RWPE2 (cell line): Measurements from ENCODE around the gene ATXN2.

Experiments
- ATAC-seq: fragments of 200-7000 bp; cut with Tn5 transposase; 3 replicates; pipeline ENCODE4 v1.9.1; 2021; ENCODE audit warnings: low read depth
- DNase-seq: peaks from one replicate; pipeline ENCODE4 v3.0.0-alpha.2; 2020; ENCODE audit warnings: low spot score
- H3K27ac ChIP-seq: fragments of 450-650 bp; 2 replicates; pipeline ENCODE4 v1.5.1; 2017; ENCODE audit warnings: mild to moderate bottlenecking; ENCODE audit not compliant: poor library complexity, severe bottlenecking
- H3K27me3 ChIP-seq: fragments of 250-450 bp; sonication (Bioruptor Pico); 2 replicates; pipeline ENCODE4 v1.5.1; 2021; ENCODE audit warnings: mild to moderate bottlenecking, moderate library complexity; ENCODE audit not compliant: insufficient read depth, poor library complexity, severe bottlenecking
- H3K36me3 ChIP-seq: fragments of 250-450 bp; sonication (Bioruptor Pico); 2 replicates; pipeline ENCODE4 v1.5.1; 2020; ENCODE audit warnings: low read depth, mild to moderate bottlenecking, moderate library complexity
- H3K4me1 ChIP-seq: fragments of 250-450 bp; sonication (Bioruptor Pico); 2 replicates; pipeline ENCODE4 v1.5.1; 2021; ENCODE audit warnings: mild to moderate bottlenecking, moderate library complexity; ENCODE audit not compliant: insufficient read depth, poor library complexity, severe bottlenecking
- H3K4me3 ChIP-seq: fragments of 250-450 bp; sonication (Bioruptor Pico); 2 replicates; pipeline ENCODE4 v1.5.1; 2021; ENCODE audit warnings: mild to moderate bottlenecking, moderate library complexity; ENCODE audit not compliant: severe bottlenecking
- H3K9me3 ChIP-seq: fragments of 250-450 bp; sonication (Bioruptor Pico); 2 replicates; pipeline ENCODE4 v1.5.1; 2021; ENCODE audit warnings: mild to moderate bottlenecking, moderate library complexity; ENCODE audit not compliant: severe bottlenecking
- TF ChIP-seq, protein P1 (sequence below): fragments of 450-650 bp; IDR thresholded peaks from one replicate; pipeline ENCODE4 v1.5.1; 2017; ENCODE audit warnings: mild to moderate bottlenecking, moderate library complexity; ENCODE audit not compliant: poor library complexity, severe bottlenecking

Gene ATXN2, protein sequence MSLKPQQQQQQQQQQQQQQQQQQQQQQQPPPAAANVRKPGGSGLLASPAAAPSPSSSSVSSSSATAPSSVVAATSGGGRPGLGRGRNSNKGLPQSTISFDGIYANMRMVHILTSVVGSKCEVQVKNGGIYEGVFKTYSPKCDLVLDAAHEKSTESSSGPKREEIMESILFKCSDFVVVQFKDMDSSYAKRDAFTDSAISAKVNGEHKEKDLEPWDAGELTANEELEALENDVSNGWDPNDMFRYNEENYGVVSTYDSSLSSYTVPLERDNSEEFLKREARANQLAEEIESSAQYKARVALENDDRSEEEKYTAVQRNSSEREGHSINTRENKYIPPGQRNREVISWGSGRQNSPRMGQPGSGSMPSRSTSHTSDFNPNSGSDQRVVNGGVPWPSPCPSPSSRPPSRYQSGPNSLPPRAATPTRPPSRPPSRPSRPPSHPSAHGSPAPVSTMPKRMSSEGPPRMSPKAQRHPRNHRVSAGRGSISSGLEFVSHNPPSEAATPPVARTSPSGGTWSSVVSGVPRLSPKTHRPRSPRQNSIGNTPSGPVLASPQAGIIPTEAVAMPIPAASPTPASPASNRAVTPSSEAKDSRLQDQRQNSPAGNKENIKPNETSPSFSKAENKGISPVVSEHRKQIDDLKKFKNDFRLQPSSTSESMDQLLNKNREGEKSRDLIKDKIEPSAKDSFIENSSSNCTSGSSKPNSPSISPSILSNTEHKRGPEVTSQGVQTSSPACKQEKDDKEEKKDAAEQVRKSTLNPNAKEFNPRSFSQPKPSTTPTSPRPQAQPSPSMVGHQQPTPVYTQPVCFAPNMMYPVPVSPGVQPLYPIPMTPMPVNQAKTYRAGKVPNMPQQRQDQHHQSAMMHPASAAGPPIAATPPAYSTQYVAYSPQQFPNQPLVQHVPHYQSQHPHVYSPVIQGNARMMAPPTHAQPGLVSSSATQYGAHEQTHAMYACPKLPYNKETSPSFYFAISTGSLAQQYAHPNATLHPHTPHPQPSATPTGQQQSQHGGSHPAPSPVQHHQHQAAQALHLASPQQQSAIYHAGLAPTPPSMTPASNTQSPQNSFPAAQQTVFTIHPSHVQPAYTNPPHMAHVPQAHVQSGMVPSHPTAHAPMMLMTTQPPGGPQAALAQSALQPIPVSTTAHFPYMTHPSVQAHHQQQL

DNA sequence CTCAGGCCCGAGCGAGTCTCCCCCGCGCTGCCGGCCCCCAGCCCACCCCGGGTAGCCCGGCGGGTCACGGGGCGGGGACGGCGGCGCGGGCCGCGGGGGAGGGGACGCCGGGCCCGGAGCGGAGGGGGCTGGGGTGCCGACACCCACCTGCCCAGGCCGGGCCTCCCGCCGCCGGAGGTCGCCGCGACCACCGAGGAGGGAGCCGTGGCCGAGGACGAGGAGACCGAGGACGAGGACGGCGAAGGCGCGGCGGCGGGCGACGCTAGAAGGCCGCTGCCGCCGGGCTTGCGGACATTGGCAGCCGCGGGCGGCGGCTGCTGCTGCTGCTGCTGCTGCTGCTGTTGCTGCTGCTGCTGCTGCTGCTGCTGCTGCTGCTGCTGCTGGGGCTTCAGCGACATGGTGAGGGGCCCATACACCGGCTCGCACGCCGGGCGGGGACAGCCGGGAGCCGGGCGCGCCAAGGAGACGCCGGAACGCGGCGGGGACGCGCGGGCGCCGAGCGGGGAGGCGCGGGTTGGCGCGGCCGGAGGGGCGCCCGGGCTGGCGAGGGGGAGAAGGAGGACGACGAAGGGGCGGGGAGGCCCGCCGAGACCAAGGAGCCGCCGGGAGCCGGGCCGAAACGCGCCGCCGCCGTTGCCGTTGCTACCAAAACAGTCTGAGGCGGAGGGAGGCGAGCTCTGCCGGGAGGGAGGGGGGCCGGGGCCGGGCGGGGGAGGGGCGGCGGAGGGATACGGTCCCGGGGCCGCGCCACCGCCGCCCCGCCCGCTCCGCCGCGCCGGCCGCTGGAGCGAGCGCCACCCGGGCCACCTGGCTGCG lies at the start of gene ATXN2:
ATXN2 (minus strand) TSS at position 679 of the 816 bp plus-strand sequence; CDS start at position 398, 281 bp downstream.
- peak within 1 kb of the TSS; percentile 87 for H3K27ac ChIP-seq
- TF ChIP-seq, protein P1, sequence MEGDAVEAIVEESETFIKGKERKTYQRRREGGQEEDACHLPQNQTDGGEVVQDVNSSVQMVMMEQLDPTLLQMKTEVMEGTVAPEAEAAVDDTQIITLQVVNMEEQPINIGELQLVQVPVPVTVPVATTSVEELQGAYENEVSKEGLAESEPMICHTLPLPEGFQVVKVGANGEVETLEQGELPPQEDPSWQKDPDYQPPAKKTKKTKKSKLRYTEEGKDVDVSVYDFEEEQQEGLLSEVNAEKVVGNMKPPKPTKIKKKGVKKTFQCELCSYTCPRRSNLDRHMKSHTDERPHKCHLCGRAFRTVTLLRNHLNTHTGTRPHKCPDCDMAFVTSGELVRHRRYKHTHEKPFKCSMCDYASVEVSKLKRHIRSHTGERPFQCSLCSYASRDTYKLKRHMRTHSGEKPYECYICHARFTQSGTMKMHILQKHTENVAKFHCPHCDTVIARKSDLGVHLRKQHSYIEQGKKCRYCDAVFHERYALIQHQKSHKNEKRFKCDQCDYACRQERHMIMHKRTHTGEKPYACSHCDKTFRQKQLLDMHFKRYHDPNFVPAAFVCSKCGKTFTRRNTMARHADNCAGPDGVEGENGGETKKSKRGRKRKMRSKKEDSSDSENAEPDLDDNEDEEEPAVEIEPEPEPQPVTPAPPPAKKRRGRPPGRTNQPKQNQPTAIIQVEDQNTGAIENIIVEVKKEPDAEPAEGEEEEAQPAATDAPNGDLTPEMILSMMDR = no peak
- no peaks in the 10 kb centered on the region for H3K27me3 ChIP-seq
- peaks cover 23% of the 10 kb centered on the region for H3K4me1 ChIP-seq
- H3K36me3 ChIP-seq = peaks cover 7% of the 10 kb centered on the region
- DNase-seq = no peak
- ATAC-seq = peak; percentile 2; the same call in 2 of the 3 replicates
- no peaks in the 10 kb centered on the region for H3K9me3 ChIP-seq
- H3K4me3 ChIP-seq = peak within 1 kb of the TSS; percentile 97

DNA sequence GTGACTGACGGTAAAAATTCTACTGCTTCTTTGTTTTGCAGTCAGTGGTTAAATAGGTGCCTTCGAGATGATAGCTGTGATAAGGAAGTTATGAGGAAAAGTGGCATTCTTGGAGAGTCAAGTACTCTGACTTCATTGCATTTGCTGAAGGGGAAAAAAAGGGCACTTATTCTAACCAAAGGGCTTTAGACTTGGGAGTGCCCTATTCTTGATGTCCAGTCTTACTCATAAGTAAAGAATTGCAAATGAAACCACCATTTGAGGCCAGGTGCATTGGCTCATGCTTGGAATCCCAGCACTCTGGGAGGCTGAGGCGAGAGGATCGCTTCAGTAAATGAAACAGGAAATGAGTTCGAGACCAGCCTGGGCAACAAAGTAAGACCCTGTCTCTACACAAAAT lies 46.3 kb upstream of the ATXN2 start:
- no peaks in the 10 kb centered on the region for H3K4me1 ChIP-seq
- no peaks in the 10 kb centered on the region for H3K27me3 ChIP-seq
- TF ChIP-seq, protein P1 = no peak
- DNase-seq = no peak
- ATAC-seq = no peak
- no peaks in the 10 kb centered on the region for H3K9me3 ChIP-seq
- no peak overlapping the region for H3K4me3 ChIP-seq
- no peak overlapping the region for H3K27ac ChIP-seq
- peaks cover 64% of the 10 kb centered on the region for H3K36me3 ChIP-seq

DNA sequence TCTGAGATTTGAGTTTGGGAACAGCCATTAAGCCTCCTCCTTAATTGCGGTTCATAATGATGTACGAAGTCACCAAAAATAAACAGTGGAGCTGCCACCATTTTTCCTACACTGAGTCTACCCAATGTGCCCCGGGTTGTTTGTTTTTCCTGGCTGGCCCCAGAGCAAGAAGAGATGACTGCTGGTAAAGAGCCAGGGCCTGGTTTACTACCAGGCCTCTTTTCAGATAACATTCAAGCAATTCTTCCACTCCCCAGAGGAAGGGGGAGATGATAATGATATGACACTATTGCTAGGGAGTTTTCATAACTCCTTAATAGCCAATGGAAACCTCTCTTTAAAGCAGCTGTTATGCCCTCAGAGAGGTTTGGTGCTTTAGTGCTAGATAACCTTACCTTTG lies 44.3 kb upstream of the ATXN2 start:
- H3K9me3 ChIP-seq = no peaks in the 10 kb centered on the region

More for the DNA sequence above, 44.3 kb upstream of the ATXN2 start:
- no peak for DNase-seq
- ATAC-seq = no peak
- TF ChIP-seq, protein P1 = no peak
- Histone ChIP-seq H3K4me1 (no peaks in the 10 kb centered on the region), H3K27ac (no peak overlapping the region), H3K4me3 (no peak overlapping the region), H3K36me3 (peaks cover 47% of the 10 kb centered on the region), H3K27me3 (no peaks in the 10 kb centered on the region)
